ENCODE results near the gene ING3.
"Not testable (repeated sequence)": the region's sequence is repeated elsewhere in the genome, so short reads cannot be mapped to it uniquely, and the experiment has no call there.

ING3 gene

GRCh38 chr7:120981117-120981516, 30.5 kb downstream of the ING3 start:
- TF ChIP-seq EZH2 (IDR thresholded peaks at IDR 0.05; ENCODE audit: borderline replicate concordance, low read depth, low read length, severe bottlenecking) (no peak), CTCF (IDR thresholded peaks at IDR 0.05; ENCODE audit: borderline replicate concordance, extremely low read depth, low read length, poor library complexity, severe bottlenecking) (no peak)
- H3K27ac ChIP-seq (ENCODE audit: low read length): no peak overlapping the region
- DNase-seq (no peak), ATAC-seq (ENCODE audit: insufficient read depth, low read depth) (no peak)
- no peaks in the 10 kb centered on the region for H3K79me2 ChIP-seq (ENCODE audit: insufficient read depth, low read length)
- no peak overlapping the region for H3K9ac ChIP-seq (ENCODE audit: low read depth, low read length)
- no peak overlapping the region for H3K4me3 ChIP-seq (ENCODE audit: low read depth in 1 of 2, low read length in 2 of 2)
- no peaks in the 10 kb centered on the region for H3K9me3 ChIP-seq (ENCODE audit: insufficient read depth, low read length, severe bottlenecking)
- no peaks in the 10 kb centered on the region for H3K27me3 ChIP-seq (ENCODE audit: insufficient read depth, low read length, poor library complexity)
- H3K4me2 ChIP-seq (ENCODE audit: insufficient read depth, low read length): no peak overlapping the region
- peaks cover 4% of the 10 kb centered on the region; the same call in 1 of the 2 replicates for H3K36me3 ChIP-seq (ENCODE audit: insufficient read depth, low read length)
- no peaks in the 10 kb centered on the region for H4K20me1 ChIP-seq (ENCODE audit: insufficient read depth, low read length)
- H3K4me1 ChIP-seq (ENCODE audit: insufficient read depth, low read length): no peaks in the 10 kb centered on the region
- no peak overlapping the region for H2AFZ ChIP-seq (ENCODE audit: low read depth, low read length)

- DNase-seq: no peak
- Histone ChIP-seq H3K36me3 (ENCODE audit: insufficient read depth, low read length) (no peaks in the 10 kb centered on the region), H3K27ac (ENCODE audit: low read length) (no peak overlapping the region), H3K4me2 (ENCODE audit: insufficient read depth, low read length) (no peak overlapping the region), H3K4me3 (ENCODE audit: low read depth in 1 of 2, low read length in 2 of 2) (no peak overlapping the region), H3K9ac (ENCODE audit: low read depth, low read length) (no peak overlapping the region), H3K4me1 (ENCODE audit: insufficient read depth, low read length) (no peaks in the 10 kb centered on the region), H3K79me2 (ENCODE audit: insufficient read depth, low read length) (no peaks in the 10 kb centered on the region), H3K27me3 (ENCODE audit: insufficient read depth, low read length, poor library complexity) (no peaks in the 10 kb centered on the region), H3K9me3 (ENCODE audit: insufficient read depth, low read length, severe bottlenecking) (no peaks in the 10 kb centered on the region), H2AFZ (ENCODE audit: low read depth, low read length) (no peak overlapping the region), H4K20me1 (ENCODE audit: insufficient read depth, low read length) (no peaks in the 10 kb centered on the region)
- ATAC-seq (ENCODE audit: insufficient read depth, low read depth): no peak
- no peak for TF ChIP-seq CTCF (IDR thresholded peaks at IDR 0.05; ENCODE audit: borderline replicate concordance, extremely low read depth, low read length, poor library complexity, severe bottlenecking)
- TF ChIP-seq EZH2 (IDR thresholded peaks at IDR 0.05; ENCODE audit: borderline replicate concordance, low read depth, low read length, severe bottlenecking): no peak
These were observed 31.5 kb downstream of the ING3 start for GRCh38 chr7:120981888-120982615.

- not testable (repeated sequence) for H3K4me3 ChIP-seq (ENCODE audit: low read depth in 1 of 2, low read length in 2 of 2); H4K20me1 ChIP-seq (ENCODE audit: insufficient read depth, low read length); H3K9me3 ChIP-seq (ENCODE audit: insufficient read depth, low read length, severe bottlenecking); H2AFZ ChIP-seq (ENCODE audit: low read depth, low read length); H3K36me3 ChIP-seq (ENCODE audit: insufficient read depth, low read length); H3K79me2 ChIP-seq (ENCODE audit: insufficient read depth, low read length); H3K27ac ChIP-seq (ENCODE audit: low read length); H3K4me2 ChIP-seq (ENCODE audit: insufficient read depth, low read length); H3K27me3 ChIP-seq (ENCODE audit: insufficient read depth, low read length, poor library complexity); H3K4me1 ChIP-seq (ENCODE audit: insufficient read depth, low read length); H3K9ac ChIP-seq (ENCODE audit: low read depth, low read length); ATAC-seq (ENCODE audit: insufficient read depth, low read depth); DNase-seq
These were observed 33.0 kb downstream of the ING3 start for GRCh38 chr7:120983592-120983991.

GRCh38 chr7:120984406-120984805, 33.8 kb downstream of the ING3 start:
- H3K79me2 ChIP-seq (ENCODE audit: insufficient read depth, low read length): no peaks in the 10 kb centered on the region
- TF ChIP-seq EZH2 (IDR thresholded peaks at IDR 0.05; ENCODE audit: borderline replicate concordance, low read depth, low read length, severe bottlenecking) (no peak), CTCF (IDR thresholded peaks at IDR 0.05; ENCODE audit: borderline replicate concordance, extremely low read depth, low read length, poor library complexity, severe bottlenecking) (no peak)
- peaks cover 15% of the 10 kb centered on the region for H3K4me1 ChIP-seq (ENCODE audit: insufficient read depth, low read length)
- no peak overlapping the region for H3K4me2 ChIP-seq (ENCODE audit: insufficient read depth, low read length)
- no peak overlapping the region for H2AFZ ChIP-seq (ENCODE audit: low read depth, low read length)
- ATAC-seq (ENCODE audit: insufficient read depth, low read depth) (no peak), DNase-seq (no peak)
- no peaks in the 10 kb centered on the region for H3K36me3 ChIP-seq (ENCODE audit: insufficient read depth, low read length)
- no peaks in the 10 kb centered on the region for H4K20me1 ChIP-seq (ENCODE audit: insufficient read depth, low read length)
- H3K27me3 ChIP-seq (ENCODE audit: insufficient read depth, low read length, poor library complexity): peaks cover 16% of the 10 kb centered on the region
- H3K9ac ChIP-seq (ENCODE audit: low read depth, low read length): no peak overlapping the region
- no peak overlapping the region for H3K4me3 ChIP-seq (ENCODE audit: low read depth in 1 of 2, low read length in 2 of 2)
- H3K27ac ChIP-seq (ENCODE audit: low read length): no peak overlapping the region
- no peaks in the 10 kb centered on the region for H3K9me3 ChIP-seq (ENCODE audit: insufficient read depth, low read length, severe bottlenecking)
